ENCODE results near the gene PGAP6.

DNA sequence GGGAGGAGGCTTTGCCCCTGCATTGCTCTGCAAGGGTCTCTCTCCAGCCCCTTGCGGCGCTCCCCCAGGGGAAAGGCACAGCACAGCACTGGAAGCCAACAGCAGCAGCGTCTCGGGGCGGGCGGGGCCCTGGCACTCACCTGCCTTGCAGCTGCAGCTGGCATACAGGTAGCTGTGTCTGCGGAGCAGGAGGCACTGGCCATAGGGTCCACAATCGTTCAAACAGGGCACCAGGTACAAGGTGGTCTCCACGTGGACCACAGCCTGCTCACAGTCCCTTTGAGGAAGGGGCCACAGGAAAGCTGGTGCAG lies 7.2 kb downstream of the PGAP6 start:
- TF ChIP-seq, protein P1, sequence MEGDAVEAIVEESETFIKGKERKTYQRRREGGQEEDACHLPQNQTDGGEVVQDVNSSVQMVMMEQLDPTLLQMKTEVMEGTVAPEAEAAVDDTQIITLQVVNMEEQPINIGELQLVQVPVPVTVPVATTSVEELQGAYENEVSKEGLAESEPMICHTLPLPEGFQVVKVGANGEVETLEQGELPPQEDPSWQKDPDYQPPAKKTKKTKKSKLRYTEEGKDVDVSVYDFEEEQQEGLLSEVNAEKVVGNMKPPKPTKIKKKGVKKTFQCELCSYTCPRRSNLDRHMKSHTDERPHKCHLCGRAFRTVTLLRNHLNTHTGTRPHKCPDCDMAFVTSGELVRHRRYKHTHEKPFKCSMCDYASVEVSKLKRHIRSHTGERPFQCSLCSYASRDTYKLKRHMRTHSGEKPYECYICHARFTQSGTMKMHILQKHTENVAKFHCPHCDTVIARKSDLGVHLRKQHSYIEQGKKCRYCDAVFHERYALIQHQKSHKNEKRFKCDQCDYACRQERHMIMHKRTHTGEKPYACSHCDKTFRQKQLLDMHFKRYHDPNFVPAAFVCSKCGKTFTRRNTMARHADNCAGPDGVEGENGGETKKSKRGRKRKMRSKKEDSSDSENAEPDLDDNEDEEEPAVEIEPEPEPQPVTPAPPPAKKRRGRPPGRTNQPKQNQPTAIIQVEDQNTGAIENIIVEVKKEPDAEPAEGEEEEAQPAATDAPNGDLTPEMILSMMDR (conservative IDR thresholded peaks at IDR 0.05; ENCODE audit: low read depth, low read length): no peak
- no peak for TF ChIP-seq BHLHE40 (IDR thresholded peaks at IDR 0.05; ENCODE audit: low read depth, low read length)
- TF ChIP-seq POLR2A (IDR thresholded peaks at IDR 0.05; ENCODE audit: low read depth, low read length): no peak
